ENCODE data around the gene PTPRN2. TPM values are rescaled to one million over a fixed set of nuclear protein-coding genes. Genes with fewer than 3 reads are reported as not detected.

Gene PTPRN2
- total RNA-seq, 1 experiment from 2014 or later: 1.1 TPM

GRCh38 chr7:158005531-158005930 lies 582.1 kb downstream of the PTPRN2 start:
- H3K36me3 ChIP-seq (ENCODE audit: control insufficient read depth, insufficient read depth, low read length): no peaks in the 10 kb centered on the region
- H3K9me3 ChIP-seq (ENCODE audit: control insufficient read depth, insufficient read depth, low read depth, low read length): no peaks in the 10 kb centered on the region
- peaks cover 6% of the 10 kb centered on the region; the same call in 1 of the 2 replicates for H3K27me3 ChIP-seq (ENCODE audit: control insufficient read depth, insufficient read depth, low read length)
- no TSS peak for BruUV-seq (replicated peaks)
- in situ Hi-C loops (cut with HindIII; ENCODE audit: low pct_unique_long_range_greater_than_20kb, low sequenced_read_pairs): no loop called here
- ChIA-PET CTCF (no interaction called here), POLR2A (interaction anchor here (0.5 kb wide), 1 partner anchor 33 kb away, joined by 3 read pairs; no protein-coding TSS in a partner anchor)
- H3K27ac ChIP-seq (ENCODE audit: low read length): no peak overlapping the region
- no peak for ATAC-seq
- H3K4me3 ChIP-seq (ENCODE audit: low read depth in 2 of 2, low read length in 2 of 2): no peak overlapping the region
- intact Hi-C loops (cut with micrococcal nuclease; ENCODE audit: unreplicated experiment): no loop called here
- no peak for TF ChIP-seq POLR2AphosphoS5 (IDR thresholded peaks at IDR 0.05; ENCODE audit: low read depth, low read length)
- no peak for DNase-seq (ENCODE audit: low read depth, low spot score)
- H3K4me1 ChIP-seq (ENCODE audit: control insufficient read depth, insufficient read depth, low read length): peaks cover 4% of the 10 kb centered on the region; the same call in 1 of the 2 replicates

- H3K9me3 ChIP-seq (ENCODE audit: control insufficient read depth, insufficient read depth, low read depth, low read length): no peaks in the 10 kb centered on the region
- H3K27me3 ChIP-seq (ENCODE audit: control insufficient read depth, insufficient read depth, low read length): peaks cover 4% of the 10 kb centered on the region; the same call in 1 of the 2 replicates
- intact Hi-C loops (cut with micrococcal nuclease; ENCODE audit: unreplicated experiment) (no loop called here), in situ Hi-C loops (cut with HindIII; ENCODE audit: low pct_unique_long_range_greater_than_20kb, low sequenced_read_pairs) (no loop called here)
- DNase-seq (ENCODE audit: low read depth, low spot score): no peak
- H3K4me1 ChIP-seq (ENCODE audit: control insufficient read depth, insufficient read depth, low read length): peaks cover 4% of the 10 kb centered on the region; the same call in 1 of the 2 replicates
- TF ChIP-seq TCF7L2 (IDR thresholded peaks at IDR 0.05; ENCODE audit: low read depth, low read length): no peak
- TF ChIP-seq POLR2AphosphoS5 (IDR thresholded peaks at IDR 0.05; ENCODE audit: low read depth, low read length): no peak
- no peak for TF ChIP-seq SIN3A (IDR thresholded peaks at IDR 0.05; ENCODE audit: borderline replicate concordance, insufficient read depth, low read depth, low read length)
- no peak for TF ChIP-seq CTCF (IDR thresholded peaks at IDR 0.05)
- TF ChIP-seq REST (IDR thresholded peaks at IDR 0.05; ENCODE audit: insufficient read depth in 1 of 2, low read depth in 2 of 2, low read length in 1 of 2): no peak
- no peak overlapping the region for H3K27ac ChIP-seq (ENCODE audit: low read length)
- no TSS peak for BruUV-seq (replicated peaks)
- no peak overlapping the region for H3K4me3 ChIP-seq (ENCODE audit: low read depth in 2 of 2, low read length in 2 of 2)
- ChIA-PET CTCF (no interaction called here), POLR2A (no interaction called here)
- H3K36me3 ChIP-seq (ENCODE audit: control insufficient read depth, insufficient read depth, low read length): no peaks in the 10 kb centered on the region
- no peak for ATAC-seq
These were observed 583.5 kb downstream of the PTPRN2 start for GRCh38 chr7:158004123-158004490.

- POLR2A ChIA-PET: no interaction called here
- TF ChIP-seq POLR2AphosphoS5 (IDR thresholded peaks at IDR 0.05; ENCODE audit: low read depth, low read length) (no peak), TCF7L2 (IDR thresholded peaks at IDR 0.05; ENCODE audit: low read depth, low read length) (no peak), SIN3A (IDR thresholded peaks at IDR 0.05; ENCODE audit: borderline replicate concordance, insufficient read depth, low read depth, low read length) (no peak), REST (IDR thresholded peaks at IDR 0.05; ENCODE audit: insufficient read depth in 1 of 2, low read depth in 2 of 2, low read length in 1 of 2) (no peak), CTCF (IDR thresholded peaks at IDR 0.05) (no peak)
- Histone ChIP-seq H3K27ac (ENCODE audit: low read length) (no peak overlapping the region), H3K4me3 (ENCODE audit: low read depth in 2 of 2, low read length in 2 of 2) (no peak overlapping the region), H3K27me3 (ENCODE audit: control insufficient read depth, insufficient read depth, low read length) (peaks cover 4% of the 10 kb centered on the region; the same call in 1 of the 2 replicates), H3K9me3 (ENCODE audit: control insufficient read depth, insufficient read depth, low read depth, low read length) (no peaks in the 10 kb centered on the region), H3K4me1 (ENCODE audit: control insufficient read depth, insufficient read depth, low read length) (peaks cover 4% of the 10 kb centered on the region; the same call in 1 of the 2 replicates), H3K36me3 (ENCODE audit: control insufficient read depth, insufficient read depth, low read length) (no peaks in the 10 kb centered on the region)
- DNase-seq (ENCODE audit: low read depth, low spot score) (no peak), ATAC-seq (no peak)
- no TSS peak for BruUV-seq (replicated peaks)
- intact Hi-C loops (cut with micrococcal nuclease; ENCODE audit: unreplicated experiment) (no loop called here), in situ Hi-C loops (cut with HindIII; ENCODE audit: low pct_unique_long_range_greater_than_20kb, low sequenced_read_pairs) (no loop called here)
- CTCF ChIA-PET: no interaction called here
These were observed 584.0 kb downstream of the PTPRN2 start for GRCh38 chr7:158003441-158004122.
